ENCODE data around the gene FAM170B. TPM values are rescaled to one million over a fixed set of nuclear protein-coding genes. Genes with fewer than 3 reads are reported as not detected.

FAM170B gene
- total and polyA plus RNA-seq, 2 experiments from 2014 or later, result not detected

- Histone ChIP-seq H3K27ac (ENCODE audit: low read depth) (no peak overlapping the region), H3K4me1 (ENCODE audit: insufficient read depth) (peaks cover 21% of the 10 kb centered on the region), H4K20me1 (replicated peaks; ENCODE audit: insufficient read depth) (no peaks in the 10 kb centered on the region), H3K4me2 (no peak overlapping the region), H3K4me3 (no peak overlapping the region), H2AFZ (no peak overlapping the region), H3K79me2 (replicated peaks; ENCODE audit: insufficient read depth) (no peaks in the 10 kb centered on the region), H3K9me2 (ENCODE audit: insufficient read depth) (peaks cover 17% of the 10 kb centered on the region; the same call in 1 of the 2 replicates), H3F3A (replicated peaks; ENCODE audit: low read depth) (no peaks in the 10 kb centered on the region), H3K36me3 (ENCODE audit: insufficient read depth) (no peaks in the 10 kb centered on the region), H3K27me3 (ENCODE audit: insufficient read depth) (no peaks in the 10 kb centered on the region)
- H3K36me3 Mint-ChIP-seq (ENCODE audit: low read depth), result peaks cover 3% of the 10 kb centered on the region; the same call in 1 of the 3 replicates
- H3K27ac Mint-ChIP-seq, result no peak overlapping the region
- ATAC-seq (no peak), DNase-seq (ENCODE audit: low spot score) (no peak)
- H3K4me3 Mint-ChIP-seq, result no peak overlapping the region
- TF ChIP-seq EZH2 (IDR thresholded peaks at IDR 0.05; ENCODE audit: low read depth, unreplicated experiment) (no peak), ZNF114 (CRISPR knock-in tag; IDR thresholded peaks at IDR 0.05) (no peak), REST (IDR thresholded peaks at IDR 0.05; ENCODE audit: unreplicated experiment) (no peak), EZH2phosphoT487 (IDR thresholded peaks at IDR 0.05; ENCODE audit: unreplicated experiment) (no peak), ZNF331 (CRISPR knock-in tag; IDR thresholded peaks at IDR 0.05; ENCODE audit: low read depth) (no peak), JUNB (IDR thresholded peaks at IDR 0.05; ENCODE audit: unreplicated experiment) (no peak), STAT1 (IDR thresholded peaks at IDR 0.05; ENCODE audit: unreplicated experiment) (no peak), CREB1 (CRISPR knock-in tag; IDR thresholded peaks at IDR 0.05; ENCODE audit: low read depth) (no peak), POLR2AphosphoS5 (IDR thresholded peaks at IDR 0.05; ENCODE audit: low read depth) (no peak), CTCF (conservative IDR thresholded peaks at IDR 0.05; ENCODE audit: low read depth in 2 of 2) (no peak), NANOG (IDR thresholded peaks at IDR 0.05; ENCODE audit: borderline replicate concordance) (no peak)
- TF ChIP-seq, protein P1, sequence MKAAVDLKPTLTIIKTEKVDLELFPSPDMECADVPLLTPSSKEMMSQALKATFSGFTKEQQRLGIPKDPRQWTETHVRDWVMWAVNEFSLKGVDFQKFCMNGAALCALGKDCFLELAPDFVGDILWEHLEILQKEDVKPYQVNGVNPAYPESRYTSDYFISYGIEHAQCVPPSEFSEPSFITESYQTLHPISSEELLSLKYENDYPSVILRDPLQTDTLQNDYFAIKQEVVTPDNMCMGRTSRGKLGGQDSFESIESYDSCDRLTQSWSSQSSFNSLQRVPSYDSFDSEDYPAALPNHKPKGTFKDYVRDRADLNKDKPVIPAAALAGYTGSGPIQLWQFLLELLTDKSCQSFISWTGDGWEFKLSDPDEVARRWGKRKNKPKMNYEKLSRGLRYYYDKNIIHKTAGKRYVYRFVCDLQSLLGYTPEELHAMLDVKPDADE (IDR thresholded peaks at IDR 0.05), result no peak
- TF ChIP-seq, protein P2, sequence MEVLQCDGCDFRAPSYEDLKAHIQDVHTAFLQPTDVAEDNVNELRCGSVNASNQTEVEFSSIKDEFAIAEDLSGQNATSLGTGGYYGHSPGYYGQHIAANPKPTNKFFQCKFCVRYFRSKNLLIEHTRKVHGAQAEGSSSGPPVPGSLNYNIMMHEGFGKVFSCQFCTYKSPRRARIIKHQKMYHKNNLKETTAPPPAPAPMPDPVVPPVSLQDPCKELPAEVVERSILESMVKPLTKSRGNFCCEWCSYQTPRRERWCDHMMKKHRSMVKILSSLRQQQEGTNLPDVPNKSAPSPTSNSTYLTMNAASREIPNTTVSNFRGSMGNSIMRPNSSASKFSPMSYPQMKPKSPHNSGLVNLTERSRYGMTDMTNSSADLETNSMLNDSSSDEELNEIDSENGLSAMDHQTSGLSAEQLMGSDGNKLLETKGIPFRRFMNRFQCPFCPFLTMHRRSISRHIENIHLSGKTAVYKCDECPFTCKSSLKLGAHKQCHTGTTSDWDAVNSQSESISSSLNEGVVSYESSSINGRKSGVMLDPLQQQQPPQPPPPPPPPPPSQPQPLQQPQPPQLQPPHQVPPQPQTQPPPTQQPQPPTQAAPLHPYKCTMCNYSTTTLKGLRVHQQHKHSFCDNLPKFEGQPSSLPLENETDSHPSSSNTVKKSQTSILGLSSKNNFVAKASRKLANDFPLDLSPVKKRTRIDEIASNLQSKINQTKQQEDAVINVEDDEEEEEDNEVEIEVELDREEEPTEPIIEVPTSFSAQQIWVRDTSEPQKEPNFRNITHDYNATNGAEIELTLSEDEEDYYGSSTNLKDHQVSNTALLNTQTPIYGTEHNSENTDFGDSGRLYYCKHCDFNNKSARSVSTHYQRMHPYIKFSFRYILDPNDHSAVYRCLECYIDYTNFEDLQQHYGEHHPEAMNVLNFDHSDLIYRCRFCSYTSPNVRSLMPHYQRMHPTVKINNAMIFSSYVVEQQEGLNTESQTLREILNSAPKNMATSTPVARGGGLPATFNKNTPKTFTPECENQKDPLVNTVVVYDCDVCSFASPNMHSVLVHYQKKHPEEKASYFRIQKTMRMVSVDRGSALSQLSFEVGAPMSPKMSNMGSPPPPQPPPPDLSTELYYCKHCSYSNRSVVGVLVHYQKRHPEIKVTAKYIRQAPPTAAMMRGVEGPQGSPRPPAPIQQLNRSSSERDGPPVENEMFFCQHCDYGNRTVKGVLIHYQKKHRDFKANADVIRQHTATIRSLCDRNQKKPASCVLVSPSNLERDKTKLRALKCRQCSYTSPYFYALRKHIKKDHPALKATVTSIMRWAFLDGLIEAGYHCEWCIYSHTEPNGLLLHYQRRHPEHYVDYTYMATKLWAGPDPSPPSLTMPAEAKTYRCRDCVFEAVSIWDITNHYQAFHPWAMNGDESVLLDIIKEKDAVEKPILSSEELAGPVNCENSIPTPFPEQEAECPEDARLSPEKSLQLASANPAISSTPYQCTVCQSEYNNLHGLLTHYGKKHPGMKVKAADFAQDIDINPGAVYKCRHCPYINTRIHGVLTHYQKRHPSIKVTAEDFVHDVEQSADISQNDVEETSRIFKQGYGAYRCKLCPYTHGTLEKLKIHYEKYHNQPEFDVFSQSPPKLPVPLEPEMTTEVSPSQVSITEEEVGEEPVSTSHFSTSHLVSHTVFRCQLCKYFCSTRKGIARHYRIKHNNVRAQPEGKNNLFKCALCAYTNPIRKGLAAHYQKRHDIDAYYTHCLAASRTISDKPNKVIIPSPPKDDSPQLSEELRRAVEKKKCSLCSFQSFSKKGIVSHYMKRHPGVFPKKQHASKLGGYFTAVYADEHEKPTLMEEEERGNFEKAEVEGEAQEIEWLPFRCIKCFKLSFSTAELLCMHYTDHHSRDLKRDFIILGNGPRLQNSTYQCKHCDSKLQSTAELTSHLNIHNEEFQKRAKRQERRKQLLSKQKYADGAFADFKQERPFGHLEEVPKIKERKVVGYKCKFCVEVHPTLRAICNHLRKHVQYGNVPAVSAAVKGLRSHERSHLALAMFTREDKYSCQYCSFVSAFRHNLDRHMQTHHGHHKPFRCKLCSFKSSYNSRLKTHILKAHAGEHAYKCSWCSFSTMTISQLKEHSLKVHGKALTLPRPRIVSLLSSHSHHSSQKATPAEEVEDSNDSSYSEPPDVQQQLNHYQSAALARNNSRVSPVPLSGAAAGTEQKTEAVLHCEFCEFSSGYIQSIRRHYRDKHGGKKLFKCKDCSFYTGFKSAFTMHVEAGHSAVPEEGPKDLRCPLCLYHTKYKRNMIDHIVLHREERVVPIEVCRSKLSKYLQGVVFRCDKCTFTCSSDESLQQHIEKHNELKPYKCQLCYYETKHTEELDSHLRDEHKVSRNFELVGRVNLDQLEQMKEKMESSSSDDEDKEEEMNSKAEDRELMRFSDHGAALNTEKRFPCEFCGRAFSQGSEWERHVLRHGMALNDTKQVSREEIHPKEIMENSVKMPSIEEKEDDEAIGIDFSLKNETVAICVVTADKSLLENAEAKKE (CRISPR knock-in tag; IDR thresholded peaks at IDR 0.05), result no peak
- H3K27me3 Mint-ChIP-seq (ENCODE audit: insufficient read depth, low read depth, poor library complexity), result peaks cover 5% of the 10 kb centered on the region
- 0 out of 3 replicates have a peak, but pooled peaks cover 3% of the 10 kb centered on the region for H3K9me3 Mint-ChIP-seq
- H3K4me1 Mint-ChIP-seq, result peaks cover 21% of the 10 kb centered on the region
Observed at GRCh38 chr10:49158915-49159314, 25.1 kb upstream of the FAM170B start.
